IMR-90 (cell line): ENCODE measurements around the gene VPS18. TPM values are rescaled to one million over a fixed set of nuclear protein-coding genes. Genes with fewer than 3 reads are reported as not detected.
A peak's percentile ranks its signal among the peaks of the same experiment; 100 is the strongest.

ENCODE experiments used
- ATAC-seq: fragments of 200-7000 bp; cut with Tn5 transposase; 2 replicates; pipeline ENCODE4 v1.9.1; 2020; ENCODE audit warnings: low read depth, mild to moderate bottlenecking, moderate library complexity
- BruUV-seq: library from RNA; stranded (reverse); fragments of 400-500 nt; replicated peaks from 2 replicates; lab custom pipeline; 2021; lab: Mats Ljungman, UMichigan
- CTCF ChIA-PET: fragments of 300-600 bp; formaldehyde crosslinking; extraction: SDS; loops from one replicate; lab custom pipeline; 2021; ENCODE audit warnings: antibody characterized with exemption; lab: Yijun Ruan, JAX
- POLR2A ChIA-PET: fragments of 300-600 bp; sonication (Branson Sonifier 250); formaldehyde crosslinking; loops from one replicate; lab custom pipeline; 2022; ENCODE audit warnings: antibody characterized with exemption; ENCODE audit not compliant: unreplicated experiment; lab: Charles Lee
- DNase-seq: peaks from one replicate; pipeline ENCODE4 v3.0.0; 2013
- H2AFZ ChIP-seq: replicated peaks from 2 replicates; pipeline ENCODE3; 2013; ENCODE audit warnings: low read length, mild to moderate bottlenecking; ENCODE audit not compliant: poor library complexity
- H2AK5ac ChIP-seq: 2 replicates; pipeline ENCODE4 v1.6.1; 2013; ENCODE audit warnings: low read depth, low read length, inconsistent platforms
- H2AK9ac ChIP-seq: replicated peaks from 2 replicates; pipeline ENCODE3; 2013; ENCODE audit warnings: mild to moderate bottlenecking, low read depth, low read length, moderate library complexity; ENCODE audit not compliant: poor library complexity
- H2BK120ac ChIP-seq: 2 replicates; pipeline ENCODE4 v1.6.1; 2013; ENCODE audit warnings: low read depth, low read length, inconsistent platforms
- H2BK15ac ChIP-seq: 3 replicates; pipeline ENCODE4 v1.6.1; 2013; ENCODE audit warnings: low read depth, low read length, inconsistent platforms
- H2BK20ac ChIP-seq: 2 replicates; pipeline ENCODE4 v1.6.1; 2013; ENCODE audit warnings: low read depth, mild to moderate bottlenecking, inconsistent platforms, low read length, moderate library complexity
- H2BK5ac ChIP-seq: 2 replicates; pipeline ENCODE4 v1.6.1; 2013; ENCODE audit warnings: mild to moderate bottlenecking, low read depth, low read length, inconsistent platforms; ENCODE audit not compliant: poor library complexity, severe bottlenecking
- H3K14ac ChIP-seq: replicated peaks from 2 replicates; pipeline ENCODE4 v1.6.1; 2013; ENCODE audit warnings: low read depth, low read length, inconsistent platforms
- H3K18ac ChIP-seq: 2 replicates; pipeline ENCODE4 v1.6.1; 2013; ENCODE audit warnings: low read depth, low read length, control low read depth
- H3K23ac ChIP-seq: 2 replicates; pipeline ENCODE4 v1.6.1; 2013; ENCODE audit warnings: low read depth, low read length, inconsistent platforms
- H3K27ac ChIP-seq: 2 replicates; pipeline ENCODE4 v1.5.1; 2013; ENCODE audit warnings: mild to moderate bottlenecking, control low read depth, low read length; ENCODE audit not compliant: insufficient read depth
- H3K27me3 ChIP-seq: 2 replicates; pipeline ENCODE4 v1.6.1; 2013; ENCODE audit warnings: low read length; ENCODE audit not compliant: control insufficient read depth, insufficient read depth
- H3K36me3 ChIP-seq: 2 replicates; pipeline ENCODE4 v1.6.1; 2013; ENCODE audit warnings: low read length, mixed read lengths; ENCODE audit not compliant: control insufficient read depth, insufficient read depth
- H3K4ac ChIP-seq: 2 replicates; pipeline ENCODE4 v1.6.1; 2013; ENCODE audit warnings: low read depth, low read length, inconsistent platforms
- H3K4me1 ChIP-seq: 2 replicates; pipeline ENCODE4 v1.6.1; 2013; ENCODE audit warnings: low read length, mixed read lengths; ENCODE audit not compliant: control insufficient read depth, insufficient read depth
- H3K4me2 ChIP-seq: 2 replicates; pipeline ENCODE4 v1.6.1; 2013; ENCODE audit warnings: low read depth, mild to moderate bottlenecking, control low read depth, low read length, moderate library complexity
- H3K4me3 ChIP-seq: 2 replicates; pipeline ENCODE4 v1.5.1; 2013; ENCODE audit warnings: low read depth, mild to moderate bottlenecking, control low read depth, low read length, moderate library complexity; ENCODE audit not compliant: insufficient read depth
- H3K56ac ChIP-seq: 2 replicates; pipeline ENCODE4 v1.6.1; 2013; ENCODE audit warnings: low read length, inconsistent platforms; ENCODE audit not compliant: insufficient read depth; ENCODE audit errors: extremely low read depth
- H3K79me1 ChIP-seq, 2 experiments: 2 replicates each; pipeline ENCODE4 v1.6.1; 2013; ENCODE audit warnings: low read length in 2 of 2, inconsistent platforms in 1 of 2, low read depth in 1 of 2
- H3K9ac ChIP-seq: 2 replicates; pipeline ENCODE4 v1.6.1; 2013; ENCODE audit warnings: low read depth, low read length, control low read depth
- H3K9me1 ChIP-seq: 2 replicates; pipeline ENCODE4 v1.6.1; 2013; ENCODE audit warnings: low read length, inconsistent platforms; ENCODE audit not compliant: insufficient read depth
- H3K9me3 ChIP-seq: 2 replicates; pipeline ENCODE4 v1.6.1; 2013; ENCODE audit warnings: low read length; ENCODE audit not compliant: control insufficient read depth, insufficient read depth
- H4K20me1 ChIP-seq: 2 replicates; pipeline ENCODE4 v1.6.1; 2013; ENCODE audit warnings: low read length, inconsistent platforms; ENCODE audit not compliant: insufficient read depth
- H4K5ac ChIP-seq: 2 replicates; pipeline ENCODE4 v1.6.1; 2013; ENCODE audit warnings: mild to moderate bottlenecking, low read depth, low read length, control low read depth
- H4K8ac ChIP-seq, 2 experiments: 2 replicates each; pipeline ENCODE4 v1.6.1; 2013; ENCODE audit warnings: low read depth in 2 of 2, low read length in 2 of 2, control low read depth in 1 of 2, inconsistent platforms in 1 of 2
- H4K91ac ChIP-seq: 2 replicates; pipeline ENCODE4 v1.6.1; 2013; ENCODE audit warnings: low read depth, low read length, inconsistent platforms; ENCODE audit not compliant: insufficient read depth
- NFE2L2 ChIP-seq: fragments of 150-350 bp; IDR thresholded peaks from 2 replicates; pipeline ENCODE4 v1.6.1; 2016; ENCODE audit warnings: low read depth, mild to moderate bottlenecking, low read length
- POLR2A ChIP-seq: IDR thresholded peaks from 2 replicates; pipeline ENCODE4 v1.6.1; 2012; ENCODE audit warnings: mild to moderate bottlenecking, low read depth, low read length
- RAD21 ChIP-seq: IDR thresholded peaks from 2 replicates; pipeline ENCODE4 v1.6.1; 2012; ENCODE audit warnings: low read length, improper control_type of control experiment
- WGBS, 2 experiments: methylation state at CpG; one replicate each; pipeline versions ENCODE4 v1.1.5 to v1.1.7; 2013; ENCODE audit warnings: missing lambda C conversion rate in 2 of 2; ENCODE audit not compliant: insufficient read length in 1 of 2; ENCODE audit errors: extremely low coverage in 2 of 2; 5-methylcytosine and 5-hydroxymethylcytosine counted together
- dilution Hi-C: fragments of 300-500 bp; cut with HindIII; formaldehyde crosslinking; loops from one replicate; pipeline ENCODE4 v1.14.3; 2018; ENCODE audit warnings: low sequenced_read_pairs; ENCODE audit not compliant: unreplicated experiment
- in situ Hi-C: fragments of 300-500 bp; cut with MboI; formaldehyde crosslinking; loops from 3 replicates; pipeline ENCODE4 v1.14.3; 2019; ENCODE audit warnings: low sequenced_read_pairs, inconsistent platforms, mixed read lengths
- intact Hi-C: fragments of 100-400 bp; cut with micrococcal nuclease; formaldehyde crosslinking; loops from 2 replicates; pipeline ENCODE4 v1.10.0; 2022
- polyA plus RNA-seq, 3 experiments: library from polyadenylated mRNA; depleted of rRNA; stranded (reverse); fragments of >200 nt; gene quantifications; 2 replicates each; pipeline ENCODE4 v1.2.3, GENCODE V29; 2012; ENCODE audit warnings: low replicate concordance in 1 of 3
- total RNA-seq: library from RNA; depleted of rRNA; stranded (reverse); fragments of >200 nt; gene quantifications from 2 replicates; pipeline ENCODE4 v1.2.3, GENCODE V29; 2012
- TF ChIP-seq, protein P1 (sequence below): conservative IDR thresholded peaks from 2 replicates; pipeline ENCODE4 v1.5.1; 2012; ENCODE audit warnings: mild to moderate bottlenecking, low read depth, low read length, improper control_type of control experiment

Gene VPS18
- total and polyA plus RNA-seq, 2 of the 4 experiments (the other 2 are of a cell fraction): 19.3 to 32.3 TPM

DNA sequence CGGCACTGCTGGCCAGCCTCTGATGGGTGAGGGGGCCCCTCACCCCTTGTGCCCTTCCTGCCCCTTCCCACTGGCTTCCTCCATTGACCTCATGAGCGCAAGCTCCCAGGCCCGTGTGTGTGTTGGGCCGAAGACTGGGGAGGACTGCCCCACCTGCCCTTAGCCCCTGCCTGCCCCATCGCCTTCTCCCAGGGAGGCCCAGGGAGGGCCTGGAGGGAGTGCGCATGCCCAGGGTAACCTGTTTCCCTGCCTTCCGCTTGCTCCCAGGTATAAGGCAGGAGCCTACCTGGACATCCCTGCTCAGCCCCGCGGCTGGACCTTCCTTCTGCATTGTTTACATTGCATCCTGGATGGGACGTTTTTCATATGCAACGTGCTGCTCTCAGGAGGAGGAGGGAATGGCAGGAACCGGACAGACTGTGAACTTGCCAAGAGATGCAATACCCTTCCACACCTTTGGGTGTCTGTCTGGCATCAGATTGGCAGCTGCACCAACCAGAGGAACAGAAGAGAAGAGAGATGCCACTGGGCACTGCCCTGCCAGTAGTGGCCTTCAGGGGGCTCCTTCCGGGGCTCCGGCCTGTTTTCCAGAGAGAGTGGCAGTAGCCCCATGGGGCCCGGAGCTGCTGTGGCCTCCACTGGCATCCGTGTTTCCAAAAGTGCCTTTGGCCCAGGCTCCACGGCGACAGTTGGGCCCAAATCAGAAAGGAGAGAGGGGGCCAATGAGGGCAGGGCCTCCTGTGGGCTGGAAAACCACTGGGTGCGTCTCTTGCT is 43.7 kb downstream of the VPS18 start:
- H3K4me3 ChIP-seq: no peak overlapping the region
- H2AK9ac ChIP-seq: peak overlapping the region; percentile 84
- CTCF ChIA-PET: interaction anchor here (0.5 to 0.8 kb wide), 2 partner anchors 16 to 80 kb away, joined by 3 to 5 read pairs; no protein-coding TSS in a partner anchor
- BruUV-seq: no TSS peak
- H3K23ac ChIP-seq: peak overlapping the region; percentile 31; the same call in 1 of the 2 replicates
- peaks cover 19% of the 10 kb centered on the region for H3K9me1 ChIP-seq
- peak overlapping the region; percentile 40 for H2BK5ac ChIP-seq
- TF ChIP-seq RAD21 (peak; percentile 36), POLR2A (no peak), NFE2L2 (no peak)
- TF ChIP-seq, protein P1, sequence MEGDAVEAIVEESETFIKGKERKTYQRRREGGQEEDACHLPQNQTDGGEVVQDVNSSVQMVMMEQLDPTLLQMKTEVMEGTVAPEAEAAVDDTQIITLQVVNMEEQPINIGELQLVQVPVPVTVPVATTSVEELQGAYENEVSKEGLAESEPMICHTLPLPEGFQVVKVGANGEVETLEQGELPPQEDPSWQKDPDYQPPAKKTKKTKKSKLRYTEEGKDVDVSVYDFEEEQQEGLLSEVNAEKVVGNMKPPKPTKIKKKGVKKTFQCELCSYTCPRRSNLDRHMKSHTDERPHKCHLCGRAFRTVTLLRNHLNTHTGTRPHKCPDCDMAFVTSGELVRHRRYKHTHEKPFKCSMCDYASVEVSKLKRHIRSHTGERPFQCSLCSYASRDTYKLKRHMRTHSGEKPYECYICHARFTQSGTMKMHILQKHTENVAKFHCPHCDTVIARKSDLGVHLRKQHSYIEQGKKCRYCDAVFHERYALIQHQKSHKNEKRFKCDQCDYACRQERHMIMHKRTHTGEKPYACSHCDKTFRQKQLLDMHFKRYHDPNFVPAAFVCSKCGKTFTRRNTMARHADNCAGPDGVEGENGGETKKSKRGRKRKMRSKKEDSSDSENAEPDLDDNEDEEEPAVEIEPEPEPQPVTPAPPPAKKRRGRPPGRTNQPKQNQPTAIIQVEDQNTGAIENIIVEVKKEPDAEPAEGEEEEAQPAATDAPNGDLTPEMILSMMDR: 0 out of 2 replicates have a peak, but pooled peaks have one; percentile 24
- peak overlapping the region; percentile 30; the same call in 1 of the 2 replicates for H4K91ac ChIP-seq
- H2AK5ac ChIP-seq: peak overlapping the region; percentile 54
- ATAC-seq (no peak), DNase-seq (no peak)
- H2BK15ac ChIP-seq: peak overlapping the region; percentile 2; the same call in 1 of the 3 replicates
- no peaks in the 10 kb centered on the region for H3K27me3 ChIP-seq
- H3K4me1 ChIP-seq: peaks cover 21% of the 10 kb centered on the region
- intact Hi-C loops (no loop called here), in situ Hi-C loops (no loop called here), dilution Hi-C loops (no loop called here)
- H3K27ac ChIP-seq: no peak overlapping the region; the same call in 1 of the 2 replicates
- H4K5ac ChIP-seq: no peak overlapping the region
- H4K8ac ChIP-seq: peak overlapping the region in 1 of 2 experiments; percentile 6; a peak in 1 of 4 replicates
- peak overlapping the region; percentile 17; the same call in 1 of the 2 replicates for H2BK20ac ChIP-seq
- peak overlapping the region; percentile 60; the same call in 1 of the 2 replicates for H3K14ac ChIP-seq
- POLR2A ChIA-PET: no interaction called here
- H3K79me1 ChIP-seq: peaks cover 7 to 63% of the 10 kb centered on the region in 2 experiments; a peak in 3 of 4 replicates
- peak overlapping the region; percentile 64 for H3K4ac ChIP-seq
- no peaks in the 10 kb centered on the region for H3K9me3 ChIP-seq
- no peak overlapping the region for H3K56ac ChIP-seq
- no peak overlapping the region for H3K9ac ChIP-seq
- H4K20me1 ChIP-seq: peaks cover 7% of the 10 kb centered on the region; the same call in 1 of the 2 replicates
- WGBS, 2 experiments: 74% methylated on average over 8 of the region's 19 CpGs; no CpG with 5 or more reads in 1 of the 2 experiments
- peak overlapping the region; percentile 72 for H2AFZ ChIP-seq
- H3K18ac ChIP-seq: no peak overlapping the region
- no peak overlapping the region for H3K4me2 ChIP-seq
- peaks cover 12% of the 10 kb centered on the region for H3K36me3 ChIP-seq
- peak overlapping the region; percentile 82; the same call in 1 of the 2 replicates for H2BK120ac ChIP-seq
